PC-9 (cell line): ENCODE results near the gene NUP214. TPM values are rescaled to one million over a fixed set of nuclear protein-coding genes. Genes with fewer than 3 reads are reported as not detected.
A peak's percentile ranks its signal among the peaks of the same experiment; 100 is the strongest.
"Not testable (repeated sequence)": the region's sequence is repeated elsewhere in the genome, so short reads cannot be mapped to it uniquely, and the experiment has no call there.

Experiments used
- BruUV-seq: library from RNA; stranded (reverse); fragments of 400-500 nt; replicated peaks from 2 replicates; lab custom pipeline; 2021; lab: Mats Ljungman, UMichigan
- CTCF ChIA-PET: fragments of 300-600 bp; sonication (Branson Sonifier 250); formaldehyde crosslinking; loops from one replicate; lab custom pipeline; 2022; ENCODE audit warnings: antibody characterized with exemption; lab: Charles Lee
- POLR2A ChIA-PET: fragments of 300-600 bp; sonication (Branson Sonifier 250); formaldehyde crosslinking; loops from one replicate; lab custom pipeline; 2022; ENCODE audit warnings: antibody characterized with exemption; ENCODE audit not compliant: unreplicated experiment; lab: Charles Lee
- DNase-seq, 2 experiments: peaks; one replicate each; pipeline versions ENCODE4 v3.0.0 to v3.0.0-alpha.2; 2015 to 2022; ENCODE audit warnings: mixed read lengths in 1 of 2
- H2AFZ ChIP-seq: fragments of 200-600 bp; sonication (generic); 2 replicates; pipeline ENCODE4 v1.8.1; 2017; ENCODE audit warnings: antibody characterized with exemption
- H3F3A ChIP-seq: fragments of 200-600 bp; sonication (generic); 2 replicates; pipeline ENCODE4 v1.8.1; 2017; ENCODE audit warnings: antibody characterized with exemption, mild to moderate bottlenecking, low read depth; ENCODE audit not compliant: insufficient read depth
- H3K27ac ChIP-seq: fragments of 200-600 bp; sonication (generic); 2 replicates; pipeline ENCODE4 v1.6.1; 2016; ENCODE audit warnings: mixed run types
- H3K27me3 ChIP-seq: fragments of 200-600 bp; sonication (generic); 2 replicates; pipeline ENCODE4 v1.6.1; 2016; ENCODE audit warnings: low read depth, mixed run types; ENCODE audit not compliant: insufficient read depth
- H3K36me3 ChIP-seq: fragments of 200-600 bp; sonication (generic); 2 replicates; pipeline ENCODE4 v1.6.1; 2016; ENCODE audit warnings: low read depth, mixed run types
- H3K4me1 ChIP-seq: fragments of 200-600 bp; sonication (generic); replicated peaks from 2 replicates; pipeline ENCODE4 v1.6.1; 2016; ENCODE audit warnings: mixed run types; ENCODE audit not compliant: insufficient read depth
- H3K4me2 ChIP-seq: fragments of 200-600 bp; sonication (generic); 2 replicates; pipeline ENCODE4 v1.6.1; 2017; ENCODE audit warnings: mixed run types
- H3K4me3 ChIP-seq: fragments of 200-600 bp; sonication (generic); 2 replicates; pipeline ENCODE4 v1.6.1; 2016; ENCODE audit warnings: mixed run types
- H3K79me2 ChIP-seq: fragments of 200-600 bp; sonication (generic); 2 replicates; pipeline ENCODE4 v1.6.1; 2017; ENCODE audit warnings: low read depth, mixed run types
- H3K9me2 ChIP-seq: fragments of 200-600 bp; sonication (generic); 2 replicates; pipeline ENCODE4 v1.8.1; 2017; ENCODE audit warnings: mild to moderate bottlenecking; ENCODE audit not compliant: insufficient read depth
- H3K9me3 ChIP-seq: fragments of 200-600 bp; sonication (generic); 2 replicates; pipeline ENCODE4 v1.8.1; 2016; ENCODE audit warnings: low read depth; ENCODE audit not compliant: insufficient read depth
- H4K20me1 ChIP-seq: fragments of 200-600 bp; sonication (generic); 2 replicates; pipeline ENCODE4 v1.8.1; 2017; ENCODE audit not compliant: insufficient read depth
- CTCF ChIP-seq: fragments of 200-600 bp; sonication (generic); conservative IDR thresholded peaks from 2 replicates; pipeline ENCODE4 v1.6.1; 2017; ENCODE audit warnings: mixed run types, antibody characterized with exemption, mild to moderate bottlenecking, moderate library complexity
- EZH2 ChIP-seq: fragments of 200-600 bp; sonication (generic); IDR thresholded peaks from 2 replicates; pipeline ENCODE4 v1.8.0; 2017; ENCODE audit warnings: antibody characterized with exemption, low read depth
- intact Hi-C: fragments of 100-400 bp; cut with micrococcal nuclease; formaldehyde crosslinking; loops from one replicate; pipeline ENCODE4 v1.10.0; 2022; ENCODE audit not compliant: unreplicated experiment
- total RNA-seq: library from RNA; stranded (reverse); gene quantifications from 2 replicates; pipeline ENCODE4 v1.2.3, GENCODE V29; 2021

Gene NUP214
- total RNA-seq, 1 experiment from 2014 or later = 59.0 TPM

GRCh38 chr9:131099102-131099606 is 26.2 kb upstream of the NUP214 start:
- POLR2A ChIA-PET = no interaction called here
- no peak for DNase-seq
- H3K36me3 ChIP-seq = no peaks in the 10 kb centered on the region
- H3K79me2 ChIP-seq = 0 out of 2 replicates have a peak, but pooled peaks cover 4% of the 10 kb centered on the region
- TF ChIP-seq CTCF = no peak
- no peak overlapping the region for H2AFZ ChIP-seq
- H3K27me3 ChIP-seq = no peaks in the 10 kb centered on the region
- no peaks in the 10 kb centered on the region for H3K9me2 ChIP-seq
- peaks cover 20% of the 10 kb centered on the region for H3K4me1 ChIP-seq
- no peak overlapping the region for H3K4me3 ChIP-seq
- H3F3A ChIP-seq = peaks cover 11% of the 10 kb centered on the region; the same call in 1 of the 2 replicates
- no peaks in the 10 kb centered on the region for H3K9me3 ChIP-seq
- no peak overlapping the region for H3K27ac ChIP-seq
- H3K4me2 ChIP-seq = no peak overlapping the region
- intact Hi-C loops = no loop called here
- H4K20me1 ChIP-seq = peaks cover 14% of the 10 kb centered on the region; the same call in 1 of the 2 replicates
- BruUV-seq = no TSS peak
- CTCF ChIA-PET = interaction anchor here (0.5 kb wide), 1 partner anchor 391 kb away, joined by 7 read pairs; no protein-coding TSS in a partner anchor

GRCh38 chr9:131099845-131100244 is 25.5 kb upstream of the NUP214 start:
- H3K36me3 ChIP-seq, H3K9me2 ChIP-seq, H3K27ac ChIP-seq, POLR2A ChIA-PET, intact Hi-C loops, H3K27me3 ChIP-seq, H3K4me3 ChIP-seq, H3K9me3 ChIP-seq, BruUV-seq, DNase-seq, H2AFZ ChIP-seq, H3K4me2 ChIP-seq, H3K79me2 ChIP-seq, CTCF ChIA-PET: not testable (repeated sequence)
- peaks cover 11% of the 10 kb centered on the region; the same call in 1 of the 2 replicates for H3F3A ChIP-seq
- H3K4me1 ChIP-seq = peaks cover 20% of the 10 kb centered on the region
- peaks cover 14% of the 10 kb centered on the region; the same call in 1 of the 2 replicates for H4K20me1 ChIP-seq

GRCh38 chr9:131100445-131100844 is 24.9 kb upstream of the NUP214 start:
- no peaks in the 10 kb centered on the region for H3K27me3 ChIP-seq
- H3K4me3 ChIP-seq = no peak overlapping the region
- H3K9me2 ChIP-seq = no peaks in the 10 kb centered on the region
- H3K36me3 ChIP-seq = no peaks in the 10 kb centered on the region
- H4K20me1 ChIP-seq = peaks cover 14% of the 10 kb centered on the region; the same call in 1 of the 2 replicates
- H3K4me2 ChIP-seq = no peak overlapping the region
- H3K4me1 ChIP-seq = peaks cover 20% of the 10 kb centered on the region
- intact Hi-C loops = no loop called here
- CTCF ChIA-PET = no interaction called here
- no peak for TF ChIP-seq CTCF
- no peak for TF ChIP-seq EZH2
- no peak for DNase-seq
- peaks cover 8% of the 10 kb centered on the region; the same call in 1 of the 2 replicates for H3F3A ChIP-seq
- no peaks in the 10 kb centered on the region for H3K9me3 ChIP-seq
- H3K79me2 ChIP-seq = 0 out of 2 replicates have a peak, but pooled peaks cover 4% of the 10 kb centered on the region
- H3K27ac ChIP-seq = no peak overlapping the region
- POLR2A ChIA-PET = no interaction called here
- TSS peak; percentile 0 for BruUV-seq
- no peak overlapping the region for H2AFZ ChIP-seq
